Muscle of back (tissue), 13 donors: Measurements from ENCODE around the gene CRY2. TPM values are rescaled to one million over a fixed set of nuclear protein-coding genes. Genes with fewer than 3 reads are reported as not detected.
"Not testable (repeated sequence)": the region's sequence is repeated elsewhere in the genome, so short reads cannot be mapped to it uniquely, and the experiment has no call there.

Source experiments
- DNase-seq, 3 donors: peaks; one replicate each; pipeline versions ENCODE4 v3.0.0 to v3.0.0-alpha.2; 2013
- long read RNA-seq, 9 donors: transcript quantifications; one replicate each; lab custom pipeline, GENCODE V29; 2026
- polyA plus RNA-seq, 10 donors: library from polyadenylated mRNA; unstranded; fragments of 120-200 nt; gene quantifications; one replicate each; pipeline ENCODE4 v1.2.1, GENCODE V29; 2013; ENCODE audit not compliant: insufficient read length in 10 of 10

Gene CRY2
- polyA plus RNA-seq, result 10 to 100 TPM; 21.6 to 34.1 (median 28.4) TPM
- long read RNA-seq, donor 1, full-length matches to known transcripts, result 5 of 5 reads
- long read RNA-seq, donor 1, partial matches to known transcripts, result 0 of 5 reads
- long read RNA-seq, donor 1, other reads (novel, unspliced or antisense), result 0 of 5 reads
- long read RNA-seq, donor 2, full-length matches to known transcripts, result 4 of 4 reads
- long read RNA-seq, donor 2, partial matches to known transcripts, result 0 of 4 reads
- long read RNA-seq, donor 2, other reads (novel, unspliced or antisense), result 0 of 4 reads
- long read RNA-seq, donor 3, result 0 reads
- long read RNA-seq, donor 4, full-length matches to known transcripts, result 2 of 16 reads
- long read RNA-seq, donor 4, partial matches to known transcripts, result 14 of 16 reads
- long read RNA-seq, donor 4, other reads (novel, unspliced or antisense), result 0 of 16 reads
- long read RNA-seq, donor 5, full-length matches to known transcripts, result 4 of 4 reads
- long read RNA-seq, donor 5, partial matches to known transcripts, result 0 of 4 reads
- long read RNA-seq, donor 5, other reads (novel, unspliced or antisense), result 0 of 4 reads
- long read RNA-seq, donor 6, full-length matches to known transcripts, result 3 of 20 reads
- long read RNA-seq, donor 6, partial matches to known transcripts, result 17 of 20 reads
- long read RNA-seq, donor 6, other reads (novel, unspliced or antisense), result 0 of 20 reads
- long read RNA-seq, donor 7, result 0 reads
- long read RNA-seq, donor 8, result 0 reads
- long read RNA-seq, donor 9, full-length matches to known transcripts, result 2 of 2 reads
- long read RNA-seq, donor 9, partial matches to known transcripts, result 0 of 2 reads
- long read RNA-seq, donor 9, other reads (novel, unspliced or antisense), result 0 of 2 reads

DNA sequence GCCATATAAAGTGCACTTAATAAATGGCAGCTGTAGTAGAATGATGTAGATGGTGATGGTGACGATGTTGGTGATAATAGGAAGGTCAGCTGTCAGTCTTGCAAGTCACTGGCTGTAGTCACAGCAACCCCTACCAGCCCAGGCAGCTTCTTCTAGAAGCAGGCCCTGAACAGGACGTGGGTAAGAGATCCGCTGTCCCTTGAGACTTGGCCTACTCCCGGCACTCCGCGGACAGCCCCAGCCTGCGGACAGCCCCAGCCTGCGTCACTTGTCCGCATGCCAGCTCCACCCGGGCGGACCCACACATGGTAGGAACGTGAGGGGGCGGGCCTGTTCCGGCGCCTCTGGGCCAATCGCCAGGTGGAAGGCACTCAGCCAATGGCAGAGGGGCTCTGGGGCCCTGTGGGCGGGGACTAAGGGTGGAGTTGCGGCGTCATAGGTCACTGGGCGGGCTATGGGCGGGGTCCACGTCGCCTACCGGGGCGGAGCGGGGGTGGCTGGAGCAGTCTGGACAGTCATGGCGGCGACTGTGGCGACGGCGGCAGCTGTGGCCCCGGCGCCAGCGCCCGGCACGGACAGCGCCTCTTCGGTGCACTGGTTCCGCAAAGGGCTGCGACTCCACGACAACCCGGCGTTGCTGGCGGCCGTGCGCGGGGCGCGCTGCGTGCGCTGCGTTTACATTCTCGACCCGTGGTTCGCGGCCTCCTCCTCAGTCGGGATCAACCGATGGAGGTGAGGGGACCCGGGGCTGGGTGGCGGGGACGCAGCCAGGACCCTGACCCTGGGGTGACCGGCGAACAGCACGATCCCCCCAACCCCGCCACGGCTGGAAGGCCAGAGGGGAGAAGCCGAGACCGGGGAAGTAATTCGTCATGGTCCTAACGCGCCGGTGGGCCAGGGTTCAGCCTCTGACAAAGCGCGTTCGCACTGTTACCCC, at the start of gene CRY2:
Gene CRY2 (plus strand): TSS at position 502 of the 937 bp plus-strand sequence. CDS start 16 bp downstream, at position 518.
- peak; percentile 98 to 99 (median 99) for DNase-seq

DNA sequence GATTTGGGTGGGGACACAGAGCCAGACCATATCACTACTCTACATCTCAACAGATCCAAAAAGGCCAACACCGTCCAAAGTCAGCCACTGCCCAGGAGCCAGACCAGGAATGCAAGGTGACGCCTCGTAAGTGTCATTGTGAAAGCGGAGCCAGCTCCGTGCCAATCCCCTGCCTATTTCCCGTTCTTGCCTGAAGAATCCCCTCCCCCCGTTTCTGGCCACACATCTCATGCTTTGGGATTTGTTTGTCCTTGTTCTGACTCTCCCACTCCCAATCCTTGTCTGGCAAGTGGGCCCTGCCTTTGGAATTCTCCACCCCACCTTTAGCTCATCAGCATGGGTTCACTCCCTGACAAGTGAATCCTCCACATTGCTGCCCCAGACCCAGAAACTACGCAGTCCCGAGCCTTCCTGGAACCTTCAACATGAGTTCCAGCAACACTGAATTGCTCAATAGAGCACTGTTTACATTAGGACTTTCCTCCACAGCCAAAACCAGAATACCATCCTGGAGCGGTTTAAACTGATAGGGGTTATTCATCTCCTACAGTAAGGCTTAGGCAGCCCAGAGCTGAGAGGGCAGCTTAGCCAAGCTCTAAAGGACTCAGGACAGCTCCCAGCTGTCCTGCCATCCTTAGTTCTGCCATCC, 48.4 kb upstream of the CRY2 start:
- no peak for DNase-seq

DNA sequence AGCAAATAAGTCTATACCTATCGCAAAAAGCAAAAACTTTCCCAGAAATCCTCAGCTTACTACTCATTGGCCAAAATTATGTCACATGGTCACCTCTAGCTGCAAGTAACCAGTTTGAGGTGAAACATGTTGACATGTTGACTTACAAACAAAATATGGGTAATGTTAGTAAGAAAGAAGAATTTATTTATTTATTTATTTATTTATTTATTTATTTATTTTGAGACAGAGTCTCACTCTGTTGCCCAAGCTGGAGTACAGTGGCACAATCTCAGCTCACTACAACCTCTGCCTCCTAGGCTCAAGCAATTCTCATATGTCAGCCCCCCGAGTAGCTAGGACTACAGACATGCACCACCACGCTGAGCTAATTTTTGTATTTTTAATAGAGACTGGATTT, 47.7 kb upstream of the CRY2 start:
- DNase-seq, result no peak

DNA sequence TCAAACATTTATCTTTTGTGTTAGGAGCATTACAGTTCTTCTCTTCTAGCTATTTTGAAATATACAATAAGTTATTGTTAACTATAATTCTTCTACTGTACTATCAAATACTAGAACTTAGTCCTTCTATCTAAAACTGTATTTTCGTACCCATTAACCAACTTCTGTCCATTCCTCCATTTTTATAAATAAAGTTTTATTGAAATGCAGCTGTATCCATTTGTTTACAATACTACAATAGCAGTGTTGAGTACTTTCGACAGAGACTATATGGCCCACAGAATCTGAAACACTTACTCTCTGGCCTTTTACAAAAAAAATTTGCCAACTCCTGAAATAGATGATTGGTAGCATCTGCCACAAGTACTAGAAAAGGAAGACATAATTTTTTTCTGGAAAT, 47.0 kb upstream of the CRY2 start:
- no peak for DNase-seq

DNA sequence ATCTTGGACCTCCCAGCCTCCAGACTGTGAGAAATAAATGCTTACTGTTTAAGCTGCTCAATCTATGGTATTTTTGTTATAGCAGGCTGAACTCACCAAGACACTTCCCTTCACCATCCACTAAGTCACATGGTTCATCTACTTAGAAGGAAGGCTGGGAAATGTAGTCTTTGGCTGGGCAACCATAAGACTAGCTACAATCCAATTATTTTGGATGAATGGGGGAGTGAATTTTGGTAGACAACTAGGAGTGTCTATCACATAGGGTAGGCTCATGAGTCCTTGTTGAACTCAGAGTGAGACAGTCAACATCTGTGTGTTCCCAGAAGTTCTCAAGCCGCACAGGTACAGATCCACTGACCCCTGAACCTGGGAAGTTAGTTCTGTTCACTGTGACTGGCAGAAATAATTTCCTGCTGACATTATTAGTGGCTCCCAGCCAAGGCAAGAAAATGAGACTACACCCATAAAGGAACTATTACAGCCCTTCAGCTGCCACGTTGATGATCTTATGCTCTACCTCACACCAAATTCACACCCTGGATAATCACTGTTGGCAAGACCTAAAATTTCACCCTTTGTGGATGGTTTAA, 45.5 kb upstream of the CRY2 start:
- no peak for DNase-seq

DNA sequence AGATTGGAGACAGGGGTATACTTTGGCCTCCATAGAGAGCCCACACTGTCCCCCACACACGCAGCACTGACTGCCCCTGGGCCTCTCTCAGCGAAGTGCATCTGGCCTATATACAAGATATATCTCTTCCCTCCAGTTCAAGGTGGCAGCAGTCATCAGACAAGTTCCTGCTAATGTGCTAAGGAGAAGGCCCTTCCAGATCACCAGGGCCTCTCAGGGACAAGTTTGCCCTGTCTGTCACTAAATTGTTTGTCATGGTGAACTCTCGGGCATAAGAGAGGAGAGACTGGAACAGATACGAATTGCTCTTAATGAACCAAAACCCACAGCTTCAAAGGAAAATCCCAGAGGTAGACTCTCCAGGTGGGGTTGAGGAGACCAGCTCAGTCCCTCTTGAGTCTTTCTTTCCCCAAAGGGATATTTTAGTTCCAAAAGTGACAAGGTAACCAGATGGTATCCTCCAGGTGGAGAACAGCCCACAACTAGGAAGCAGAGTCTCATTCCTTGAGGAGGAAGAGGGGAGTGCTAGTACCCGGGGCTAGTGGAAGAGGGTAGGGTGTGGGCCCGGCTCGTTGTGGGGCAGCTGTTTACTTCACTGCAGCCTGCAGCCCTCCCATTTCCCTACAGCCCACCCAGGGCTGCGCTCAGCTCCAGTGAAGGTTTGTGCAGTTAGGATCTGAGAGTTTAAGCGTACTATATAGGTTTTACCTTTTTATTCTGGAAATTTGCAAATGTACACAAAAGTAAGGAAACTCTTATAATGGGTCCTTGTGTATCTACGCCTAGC, 44.6 kb upstream of the CRY2 start:
- no peak for DNase-seq

DNA sequence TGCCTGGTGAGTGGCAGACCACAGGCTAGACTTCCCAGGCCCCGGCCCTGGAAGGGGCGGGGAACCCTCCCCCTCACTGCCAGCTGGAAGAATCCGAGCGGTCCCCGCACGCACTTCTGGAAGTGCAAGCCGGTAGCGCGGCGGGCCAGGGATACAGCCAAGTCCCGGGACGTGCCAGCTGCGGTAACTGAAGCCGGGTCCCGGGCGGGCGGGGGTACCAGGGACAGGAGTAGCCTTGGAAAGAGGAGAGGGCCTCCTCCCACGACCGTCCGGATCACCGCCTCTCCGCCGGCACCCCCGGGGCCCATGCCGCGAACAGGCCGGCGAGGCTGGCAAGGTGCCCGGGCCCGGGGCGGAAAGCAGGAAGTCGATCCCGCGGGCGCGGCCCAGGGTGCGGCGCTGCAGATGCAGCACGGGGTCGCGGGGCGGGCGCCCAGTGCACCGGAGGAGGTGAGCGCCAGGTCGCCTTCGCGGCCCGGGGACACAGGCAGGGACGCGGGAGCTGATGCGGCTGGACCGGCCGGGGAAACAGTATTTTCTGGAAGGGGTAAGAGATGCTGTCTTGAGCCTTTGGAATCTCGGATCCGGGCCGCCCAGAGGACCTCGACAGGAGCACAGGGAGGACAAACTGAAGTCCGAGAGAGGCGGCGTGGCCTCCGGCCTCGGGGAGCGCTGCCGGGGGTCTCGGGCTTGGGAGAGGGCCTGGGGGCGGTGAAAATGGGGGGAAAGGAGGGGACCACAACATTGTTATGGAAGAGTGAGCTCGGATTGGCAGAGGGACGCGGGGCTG, 43.1 kb upstream of the CRY2 start:
- peak; percentile 48 to 88 (median 77) for DNase-seq

DNA sequence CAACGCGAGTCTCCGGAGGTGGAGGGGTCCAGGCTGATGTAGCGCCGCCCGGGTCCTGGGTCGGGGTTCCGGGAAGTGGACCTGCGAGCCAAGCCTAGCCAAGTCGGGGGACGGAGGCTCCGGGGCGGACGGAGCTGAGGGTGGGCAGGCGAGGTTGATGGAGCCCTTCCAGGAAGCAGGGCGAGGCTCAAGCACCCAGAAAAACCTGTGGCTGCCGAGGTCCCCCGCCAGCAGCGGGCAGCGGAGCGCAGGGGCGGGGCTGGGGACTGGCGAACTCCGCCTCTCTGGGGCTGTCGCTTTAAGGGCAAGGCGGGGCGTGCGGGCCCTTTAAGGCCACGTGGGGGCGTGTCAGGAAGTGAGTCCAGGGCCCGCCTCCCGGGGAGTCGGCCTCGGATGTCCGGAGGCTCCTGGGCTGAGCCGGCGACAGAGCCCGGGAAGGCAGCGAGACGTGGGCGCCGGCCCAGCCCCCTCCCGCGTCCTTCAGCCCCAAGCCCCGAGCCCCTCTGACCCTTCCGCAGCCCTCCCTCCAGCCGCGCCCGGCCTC, 42.4 kb upstream of the CRY2 start, which contains the start of gene SLC35C1:
Gene SLC35C1 (plus strand): TSS at position 389 of the 544 bp plus-strand sequence. CDS start 653 bp downstream, outside the sequence.
- DNase-seq, result peak; percentile 94 to 97 (median 95)

DNA sequence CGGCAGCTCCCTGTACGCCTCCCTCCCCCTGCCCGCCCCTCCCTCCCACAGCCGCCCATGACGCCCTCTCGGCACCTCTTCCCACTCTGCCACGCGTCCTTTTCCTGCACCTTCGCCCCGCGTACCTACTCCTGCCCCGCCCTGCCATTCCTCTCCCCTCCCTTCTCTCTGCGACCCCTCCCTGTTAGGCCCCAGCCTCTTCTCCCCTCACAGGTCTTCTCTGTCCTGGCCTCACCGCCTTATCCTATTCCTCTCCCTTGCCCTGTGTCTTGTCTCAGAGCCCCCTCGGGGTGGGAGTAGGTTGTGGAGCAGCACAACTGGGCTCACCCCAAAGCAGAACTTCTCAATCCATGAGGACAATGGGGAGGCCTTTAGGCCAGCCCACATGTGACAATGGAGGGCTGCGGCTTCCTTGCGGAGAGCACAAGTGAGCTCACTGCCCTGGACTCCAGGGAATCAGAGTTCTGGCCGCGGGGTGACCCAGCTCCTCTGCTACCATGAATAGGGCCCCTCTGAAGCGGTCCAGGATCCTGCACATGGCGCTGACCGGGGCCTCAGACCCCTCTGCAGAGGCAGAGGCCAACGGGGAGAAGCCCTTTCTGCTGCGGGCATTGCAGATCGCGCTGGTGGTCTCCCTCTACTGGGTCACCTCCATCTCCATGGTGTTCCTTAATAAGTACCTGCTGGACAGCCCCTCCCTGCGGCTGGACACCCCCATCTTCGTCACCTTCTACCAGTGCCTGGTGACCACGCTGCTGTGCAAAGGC, 41.8 kb upstream of the CRY2 start:
- peak; percentile 26 to 74 (median 61) for DNase-seq

DNA sequence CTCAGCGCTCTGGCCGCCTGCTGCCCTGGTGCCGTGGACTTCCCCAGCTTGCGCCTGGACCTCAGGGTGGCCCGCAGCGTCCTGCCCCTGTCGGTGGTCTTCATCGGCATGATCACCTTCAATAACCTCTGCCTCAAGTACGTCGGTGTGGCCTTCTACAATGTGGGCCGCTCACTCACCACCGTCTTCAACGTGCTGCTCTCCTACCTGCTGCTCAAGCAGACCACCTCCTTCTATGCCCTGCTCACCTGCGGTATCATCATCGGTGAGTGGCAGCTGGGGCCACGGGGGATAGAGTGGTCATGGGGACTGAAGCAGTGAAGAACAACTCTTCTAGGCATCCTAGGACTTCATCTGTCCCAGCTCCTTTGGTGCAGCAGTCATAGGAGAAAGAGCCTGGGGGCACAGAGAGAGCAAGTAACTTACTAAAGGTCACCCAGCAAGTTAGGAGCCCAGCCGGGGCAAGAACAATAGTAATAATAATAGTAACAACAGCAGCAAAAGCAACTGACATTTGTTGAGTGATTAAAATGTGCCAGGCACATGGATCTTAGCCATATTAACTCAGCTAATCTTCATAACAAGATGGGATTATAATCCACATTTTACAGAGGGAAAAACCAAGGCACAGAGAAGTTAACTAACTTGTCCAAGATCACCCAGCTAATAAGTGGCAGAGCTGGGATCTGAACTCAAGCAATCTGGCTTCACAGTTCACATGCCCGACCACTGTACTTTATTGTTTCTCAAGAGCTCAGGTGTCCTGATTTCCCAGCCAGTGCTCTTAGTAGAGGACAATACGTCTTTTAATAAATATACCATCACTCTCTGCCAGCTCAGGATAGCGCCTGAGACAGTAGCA, 41.0 kb upstream of the CRY2 start:
- no peak for DNase-seq

DNA sequence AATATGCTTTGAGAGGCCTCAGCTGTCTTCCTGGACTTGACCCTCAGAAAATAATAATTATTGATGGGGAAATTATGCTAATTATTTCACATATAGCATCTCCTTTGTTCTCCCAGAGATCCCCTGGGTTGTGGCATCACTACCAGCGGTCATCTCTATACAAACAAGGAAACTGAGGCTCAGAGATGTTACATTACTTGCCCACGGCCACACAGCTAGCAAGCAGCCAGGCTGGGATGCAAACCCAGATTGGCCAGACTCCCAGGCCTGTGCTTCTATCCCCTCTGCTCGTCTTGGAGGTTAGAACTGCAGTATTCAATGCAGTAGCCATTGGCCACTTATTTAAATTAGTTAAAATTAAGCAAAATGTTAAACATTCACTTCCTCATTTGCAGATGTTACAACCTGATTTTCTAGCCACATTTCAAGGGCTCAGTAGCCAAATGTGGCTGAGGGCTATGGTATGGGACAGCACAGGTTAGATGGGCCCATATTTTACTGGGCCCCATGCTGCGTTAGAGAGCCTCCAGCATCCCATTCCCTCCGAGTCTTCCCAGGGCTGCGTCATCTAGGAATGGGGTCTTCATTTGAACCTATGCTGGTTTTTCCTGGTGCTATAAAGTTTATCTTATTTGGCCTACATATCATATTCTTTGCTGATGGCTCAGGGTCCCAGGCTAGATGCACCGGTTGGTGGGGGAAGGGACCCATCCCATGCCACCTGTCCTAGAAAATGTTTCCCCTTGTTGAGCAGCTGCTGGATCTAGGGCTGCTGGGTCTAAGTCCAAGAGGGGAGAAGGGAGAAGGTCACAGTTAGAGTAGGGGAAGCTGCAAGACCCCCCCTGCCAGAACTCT, 40.1 kb upstream of the CRY2 start:
- no peak for DNase-seq

DNA sequence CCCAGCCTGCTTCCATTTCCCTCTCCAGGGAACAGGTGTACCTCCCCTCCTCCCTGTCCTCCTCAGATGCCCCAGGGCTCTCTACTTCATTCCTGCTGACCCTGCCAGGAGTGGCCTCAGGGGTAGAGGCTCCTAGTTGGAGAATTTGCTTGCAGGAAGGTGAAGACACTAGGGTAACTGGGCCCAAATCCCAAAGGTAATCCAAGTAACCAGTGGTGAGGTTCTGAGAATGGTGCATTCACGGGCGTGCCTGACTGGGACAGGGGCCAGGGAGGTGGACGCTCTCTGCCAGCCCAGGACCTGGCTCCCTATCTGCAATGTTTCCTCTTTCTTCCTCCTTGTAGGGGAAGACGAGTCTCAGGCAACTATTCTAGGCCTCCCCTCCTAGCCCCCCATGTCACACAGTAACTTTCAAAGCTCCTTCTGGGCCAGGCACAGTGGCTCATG, 39.5 kb upstream of the CRY2 start:
- DNase-seq, result no peak

DNA sequence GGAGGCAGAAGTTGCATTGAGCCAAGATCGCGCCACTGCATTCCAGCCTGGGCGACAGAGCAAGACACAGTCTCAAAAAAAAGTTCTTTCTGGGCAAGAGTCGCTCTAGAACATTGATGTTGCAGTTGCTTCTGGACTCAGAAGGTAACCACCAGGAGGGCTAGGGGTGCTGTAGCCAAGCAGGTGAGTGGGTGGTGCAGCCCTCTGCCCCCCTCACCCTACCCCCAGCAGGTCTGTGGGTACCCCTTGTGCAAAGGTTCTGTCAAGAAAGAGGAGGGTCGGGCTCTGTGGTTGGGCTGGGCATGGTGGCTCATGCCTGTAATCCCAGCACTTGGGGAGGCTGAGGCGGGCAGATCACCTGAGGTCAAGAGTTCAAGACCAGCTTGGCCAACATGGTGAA, 38.8 kb upstream of the CRY2 start:
- DNase-seq, result not testable (repeated sequence)

DNA sequence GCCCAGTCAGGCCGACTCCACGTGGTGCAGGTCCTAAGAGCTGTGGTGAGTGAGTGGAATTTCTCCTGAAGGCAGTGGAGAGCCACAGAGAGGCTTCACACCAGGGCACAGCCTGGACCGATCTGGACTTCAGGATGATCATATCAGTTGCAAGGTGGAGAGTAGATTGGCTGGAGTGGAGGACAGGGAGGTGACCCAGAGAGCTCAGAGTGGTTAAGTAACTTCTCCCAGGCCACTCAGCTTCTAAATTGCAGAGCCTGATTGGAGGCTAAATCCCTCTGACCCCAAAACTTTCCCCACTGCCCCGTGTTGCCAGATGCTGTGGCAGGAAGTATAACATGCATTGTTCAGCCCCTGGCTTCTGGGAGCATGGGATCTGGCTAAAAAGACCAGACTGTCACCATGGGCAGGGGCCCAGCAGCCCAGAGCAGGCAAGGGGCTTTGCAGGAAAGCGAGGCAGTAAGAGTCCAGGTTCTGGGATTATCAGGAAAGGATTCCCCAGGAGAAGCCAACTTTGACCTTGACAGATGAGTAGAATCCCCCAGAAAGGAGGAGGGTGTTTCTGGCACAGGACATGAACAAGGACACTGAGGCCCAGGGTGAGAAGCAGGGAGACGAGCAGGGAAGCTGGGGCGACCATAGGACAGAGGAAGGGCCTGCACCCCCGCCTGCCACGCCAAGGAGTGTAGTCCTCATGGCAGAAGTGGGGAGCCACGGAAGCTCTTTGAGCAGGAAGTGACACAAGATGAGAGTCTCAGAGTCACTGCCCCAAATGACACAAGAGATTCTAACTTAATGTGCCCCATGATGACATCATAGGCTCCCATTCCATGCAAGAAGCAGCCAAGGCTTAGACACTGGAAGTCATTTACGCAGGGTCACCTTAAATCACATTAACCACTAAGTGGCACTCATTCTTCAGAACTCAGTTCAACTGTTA, 37.5 kb upstream of the CRY2 start:
- no peak for DNase-seq
